ENCODE results near the gene RFPL1.
"Not testable (repeated sequence)": the region's sequence is repeated elsewhere in the genome, so short reads cannot be mapped to it uniquely, and the experiment has no call there.

Gene RFPL1

GRCh38 chr22:29396126-29396525 lies 42.3 kb upstream of the RFPL1 start:
- no peak overlapping the region for H3K9ac ChIP-seq (ENCODE audit: low read length)
- no peak overlapping the region for H4K8ac ChIP-seq (ENCODE audit: low read depth, low read length)
- no peak for DNase-seq
- H3K27me3 ChIP-seq (ENCODE audit: insufficient read depth, low read length, poor library complexity): no peaks in the 10 kb centered on the region
- H2BK5ac ChIP-seq (ENCODE audit: low read length): no peak overlapping the region
- no peak overlapping the region for H3K4me3 ChIP-seq (ENCODE audit: low read length)
- H3K4me2 ChIP-seq (ENCODE audit: low read length): no peak overlapping the region
- no peak overlapping the region for H3K18ac ChIP-seq (ENCODE audit: low read length)
- no peak overlapping the region for H2BK120ac ChIP-seq (ENCODE audit: low read depth, low read length)
- H3K4ac ChIP-seq (ENCODE audit: low read depth, low read length): no peak overlapping the region
- no CpG with 5 or more reads among the region's 2 CpGs for WGBS (ENCODE audit: extremely low coverage, insufficient coverage, low lambda C conversion rate)
- no peak overlapping the region for H3K27ac ChIP-seq (ENCODE audit: low read depth, low read length)
- no peaks in the 10 kb centered on the region for H3K79me1 ChIP-seq (ENCODE audit: low read length)
- no peak overlapping the region for H4K5ac ChIP-seq (ENCODE audit: low read length)
- H3K4me1 ChIP-seq (ENCODE audit: control insufficient read depth, low read depth, low read length): no peaks in the 10 kb centered on the region
- H2BK15ac ChIP-seq (replicated peaks; ENCODE audit: low read depth): no peak overlapping the region
- no peak overlapping the region for H3K56ac ChIP-seq (ENCODE audit: low read length)
- H3K23ac ChIP-seq (ENCODE audit: low read length): no peak overlapping the region
- no peaks in the 10 kb centered on the region for H3K36me3 ChIP-seq (ENCODE audit: control insufficient read depth, insufficient read depth, low read length)
- H2AK5ac ChIP-seq (ENCODE audit: low read length): no peak overlapping the region
- no peaks in the 10 kb centered on the region for H3K79me2 ChIP-seq (ENCODE audit: control insufficient read depth, insufficient read depth, low read length)

- H3K4me1 ChIP-seq (ENCODE audit: control insufficient read depth, low read depth, low read length): no peaks in the 10 kb centered on the region
- no peak overlapping the region for H3K18ac ChIP-seq (ENCODE audit: low read length)
- no peaks in the 10 kb centered on the region for H3K36me3 ChIP-seq (ENCODE audit: control insufficient read depth, insufficient read depth, low read length)
- no peak for DNase-seq
- H3K23ac ChIP-seq (ENCODE audit: low read length): no peak overlapping the region
- no peak overlapping the region for H2BK15ac ChIP-seq (replicated peaks; ENCODE audit: low read depth)
- no peak overlapping the region for H4K8ac ChIP-seq (ENCODE audit: low read depth, low read length)
- H3K4me2 ChIP-seq (ENCODE audit: low read length): no peak overlapping the region
- no peak overlapping the region for H2BK5ac ChIP-seq (ENCODE audit: low read length)
- no peaks in the 10 kb centered on the region for H3K79me1 ChIP-seq (ENCODE audit: low read length)
- H3K9ac ChIP-seq (ENCODE audit: low read length): no peak overlapping the region
- H3K27me3 ChIP-seq (ENCODE audit: insufficient read depth, low read length, poor library complexity): no peaks in the 10 kb centered on the region
- no peak overlapping the region for H3K27ac ChIP-seq (ENCODE audit: low read depth, low read length)
- H2AK5ac ChIP-seq (ENCODE audit: low read length): no peak overlapping the region
- no peak overlapping the region for H3K4ac ChIP-seq (ENCODE audit: low read depth, low read length)
- no peak overlapping the region for H3K4me3 ChIP-seq (ENCODE audit: low read length)
- no peak overlapping the region for H2BK120ac ChIP-seq (ENCODE audit: low read depth, low read length)
- H4K5ac ChIP-seq (ENCODE audit: low read length): no peak overlapping the region
- WGBS (ENCODE audit: extremely low coverage, insufficient coverage, low lambda C conversion rate): no CpG with 5 or more reads among the region's 6 CpGs
- no peak overlapping the region for H3K56ac ChIP-seq (ENCODE audit: low read length)
- H3K79me2 ChIP-seq (ENCODE audit: control insufficient read depth, insufficient read depth, low read length): no peaks in the 10 kb centered on the region
Observed at GRCh38 chr22:29397791-29398190, 40.6 kb upstream of the RFPL1 start.

GRCh38 chr22:29400576-29400975 lies 37.8 kb upstream of the RFPL1 start:
- H3K23ac ChIP-seq (ENCODE audit: low read length): no peak overlapping the region
- no peak overlapping the region for H3K56ac ChIP-seq (ENCODE audit: low read length)
- no peak overlapping the region for H4K8ac ChIP-seq (ENCODE audit: low read depth, low read length)
- no peak overlapping the region for H3K4me2 ChIP-seq (ENCODE audit: low read length)
- no peak overlapping the region for H3K27ac ChIP-seq (ENCODE audit: low read depth, low read length)
- H3K4me1 ChIP-seq (ENCODE audit: control insufficient read depth, low read depth, low read length): no peaks in the 10 kb centered on the region
- no peaks in the 10 kb centered on the region for H3K79me1 ChIP-seq (ENCODE audit: low read length)
- H2BK15ac ChIP-seq (replicated peaks; ENCODE audit: low read depth): no peak overlapping the region
- no peak overlapping the region for H3K18ac ChIP-seq (ENCODE audit: low read length)
- H4K5ac ChIP-seq (ENCODE audit: low read length): no peak overlapping the region
- H3K9ac ChIP-seq (ENCODE audit: low read length): no peak overlapping the region
- H2BK120ac ChIP-seq (ENCODE audit: low read depth, low read length): no peak overlapping the region
- no peak overlapping the region for H3K4ac ChIP-seq (ENCODE audit: low read depth, low read length)
- DNase-seq: no peak
- no peaks in the 10 kb centered on the region for H3K79me2 ChIP-seq (ENCODE audit: control insufficient read depth, insufficient read depth, low read length)
- WGBS (ENCODE audit: extremely low coverage, insufficient coverage, low lambda C conversion rate): no CpG with 5 or more reads among the region's 2 CpGs
- no peak overlapping the region for H2BK5ac ChIP-seq (ENCODE audit: low read length)
- H3K36me3 ChIP-seq (ENCODE audit: control insufficient read depth, insufficient read depth, low read length): no peaks in the 10 kb centered on the region
- no peak overlapping the region for H2AK5ac ChIP-seq (ENCODE audit: low read length)
- no peaks in the 10 kb centered on the region for H3K27me3 ChIP-seq (ENCODE audit: insufficient read depth, low read length, poor library complexity)
- H3K4me3 ChIP-seq (ENCODE audit: low read length): no peak overlapping the region

- not testable (repeated sequence) for H3K36me3 ChIP-seq (ENCODE audit: control insufficient read depth, insufficient read depth, low read length); H3K4me1 ChIP-seq (ENCODE audit: control insufficient read depth, low read depth, low read length); H3K18ac ChIP-seq (ENCODE audit: low read length); H3K79me1 ChIP-seq (ENCODE audit: low read length); H4K8ac ChIP-seq (ENCODE audit: low read depth, low read length); H3K27me3 ChIP-seq (ENCODE audit: insufficient read depth, low read length, poor library complexity); H3K56ac ChIP-seq (ENCODE audit: low read length); H3K4me2 ChIP-seq (ENCODE audit: low read length); H3K27ac ChIP-seq (ENCODE audit: low read depth, low read length); H2AK5ac ChIP-seq (ENCODE audit: low read length); H3K9ac ChIP-seq (ENCODE audit: low read length); H2BK15ac ChIP-seq (replicated peaks; ENCODE audit: low read depth); H3K4me3 ChIP-seq (ENCODE audit: low read length); H3K4ac ChIP-seq (ENCODE audit: low read depth, low read length); H4K5ac ChIP-seq (ENCODE audit: low read length); H3K23ac ChIP-seq (ENCODE audit: low read length); H3K79me2 ChIP-seq (ENCODE audit: control insufficient read depth, insufficient read depth, low read length); H2BK120ac ChIP-seq (ENCODE audit: low read depth, low read length); H2BK5ac ChIP-seq (ENCODE audit: low read length); DNase-seq
- no CpG with 5 or more reads among the region's 6 CpGs for WGBS (ENCODE audit: extremely low coverage, insufficient coverage, low lambda C conversion rate)
Observed at GRCh38 chr22:29401538-29401937, 36.8 kb upstream of the RFPL1 start.

- H3K27me3 ChIP-seq (ENCODE audit: insufficient read depth, low read length, poor library complexity): no peaks in the 10 kb centered on the region
- no peak overlapping the region for H3K4me2 ChIP-seq (ENCODE audit: low read length)
- no peak overlapping the region for H3K9ac ChIP-seq (ENCODE audit: low read length)
- no peak overlapping the region for H4K5ac ChIP-seq (ENCODE audit: low read length)
- no peaks in the 10 kb centered on the region for H3K79me1 ChIP-seq (ENCODE audit: low read length)
- H2BK5ac ChIP-seq (ENCODE audit: low read length): no peak overlapping the region
- no peak overlapping the region for H2BK15ac ChIP-seq (replicated peaks; ENCODE audit: low read depth)
- no peaks in the 10 kb centered on the region for H3K36me3 ChIP-seq (ENCODE audit: control insufficient read depth, insufficient read depth, low read length)
- H4K8ac ChIP-seq (ENCODE audit: low read depth, low read length): no peak overlapping the region
- DNase-seq: no peak
- no peak overlapping the region for H2BK120ac ChIP-seq (ENCODE audit: low read depth, low read length)
- H2AK5ac ChIP-seq (ENCODE audit: low read length): no peak overlapping the region
- no peak overlapping the region for H3K18ac ChIP-seq (ENCODE audit: low read length)
- no peak overlapping the region for H3K4me3 ChIP-seq (ENCODE audit: low read length)
- no peak overlapping the region for H3K56ac ChIP-seq (ENCODE audit: low read length)
- H3K23ac ChIP-seq (ENCODE audit: low read length): no peak overlapping the region
- H3K79me2 ChIP-seq (ENCODE audit: control insufficient read depth, insufficient read depth, low read length): no peaks in the 10 kb centered on the region
- H3K27ac ChIP-seq (ENCODE audit: low read depth, low read length): no peak overlapping the region
- no peaks in the 10 kb centered on the region for H3K4me1 ChIP-seq (ENCODE audit: control insufficient read depth, low read depth, low read length)
- no CpG with 5 or more reads among the region's 6 CpGs for WGBS (ENCODE audit: extremely low coverage, insufficient coverage, low lambda C conversion rate)
- H3K4ac ChIP-seq (ENCODE audit: low read depth, low read length): no peak overlapping the region
Observed at GRCh38 chr22:29408940-29409339, 29.4 kb upstream of the RFPL1 start.

GRCh38 chr22:29411569-29412211 lies 26.7 kb upstream of the RFPL1 start:
- not testable (repeated sequence) for H3K4ac ChIP-seq (ENCODE audit: low read depth, low read length); H3K79me2 ChIP-seq (ENCODE audit: control insufficient read depth, insufficient read depth, low read length); H3K4me2 ChIP-seq (ENCODE audit: low read length); DNase-seq; H3K9ac ChIP-seq (ENCODE audit: low read length); H3K4me1 ChIP-seq (ENCODE audit: control insufficient read depth, low read depth, low read length); H3K27ac ChIP-seq (ENCODE audit: low read depth, low read length); H3K23ac ChIP-seq (ENCODE audit: low read length); H2BK15ac ChIP-seq (replicated peaks; ENCODE audit: low read depth); H3K27me3 ChIP-seq (ENCODE audit: insufficient read depth, low read length, poor library complexity); H2BK5ac ChIP-seq (ENCODE audit: low read length); H3K4me3 ChIP-seq (ENCODE audit: low read length); H3K56ac ChIP-seq (ENCODE audit: low read length); H4K5ac ChIP-seq (ENCODE audit: low read length); H3K79me1 ChIP-seq (ENCODE audit: low read length); H3K18ac ChIP-seq (ENCODE audit: low read length); H2AK5ac ChIP-seq (ENCODE audit: low read length); H3K36me3 ChIP-seq (ENCODE audit: control insufficient read depth, insufficient read depth, low read length); H4K8ac ChIP-seq (ENCODE audit: low read depth, low read length); H2BK120ac ChIP-seq (ENCODE audit: low read depth, low read length)
- no CpG with 5 or more reads among the region's 4 CpGs for WGBS (ENCODE audit: extremely low coverage, insufficient coverage, low lambda C conversion rate)
